A549 (cell line): Measurements from ENCODE around the gene MGAT5. TPM values are rescaled to one million over a fixed set of nuclear protein-coding genes. Genes with fewer than 3 reads are reported as not detected.

Experiments
- ATAC-seq, 2 experiments: fragments of 200-7000 bp in 1 of 2; fragments of >200 bp in 1 of 2; cut with Nextera tagmentation in 1 of 2; cut with Tn5 transposase in 1 of 2; 3 replicates each; pipeline versions ENCODE4 v1.8.0 to v1.9.1; 2018 to 2020; ENCODE audit warnings: mild to moderate bottlenecking in 1 of 2, moderate library complexity in 1 of 2
- CTCF ChIA-PET: fragments of 300-600 bp; sonication (Branson Sonifier 250); formaldehyde crosslinking; extraction: SDS; loops from one replicate; lab custom pipeline; 2021; ENCODE audit warnings: antibody characterized with exemption, inconsistent platforms; lab: Yijun Ruan, JAX
- POLR2A ChIA-PET: fragments of 350-600 bp; formaldehyde crosslinking; extraction: SDS; loops from one replicate; lab custom pipeline; 2021; ENCODE audit warnings: antibody characterized with exemption, inconsistent platforms; lab: Yijun Ruan, JAX
- DNase-seq, 2 experiments: peaks; one replicate each; pipeline versions ENCODE4 v3.0.0 to v3.0.0-alpha.2; 2011 to 2016; ENCODE audit warnings: low read depth in 1 of 2, low spot score in 1 of 2
- FAIRE-seq: peaks from 2 replicates; lab custom pipeline; 2011; peaks lifted over from hg19 to GRCh38; lab: Jason Lieb, UNC
- H3K27ac ChIP-seq, 2 experiments: fragments of >200 bp; sonication (Bioruptor Twin); formaldehyde crosslinking; 3 replicates each; pipeline ENCODE4 v1.5.1; 2016 to 2017
- H3K4me1 ChIP-seq: fragments of >200 bp; sonication (Bioruptor Twin); formaldehyde crosslinking; 3 replicates; pipeline ENCODE4 v1.6.1; 2016
- H3K4me2 ChIP-seq: fragments of >200 bp; sonication (Bioruptor Twin); formaldehyde crosslinking; 3 replicates; pipeline ENCODE4 v1.6.1; 2016
- H3K4me3 ChIP-seq: fragments of >200 bp; sonication (Bioruptor Twin); formaldehyde crosslinking; 3 replicates; pipeline ENCODE4 v1.5.1; 2016
- H3K9me3 ChIP-seq: fragments of >200 bp; sonication (Bioruptor Twin); formaldehyde crosslinking; 3 replicates; pipeline ENCODE4 v1.6.1; 2016
- CBX2 ChIP-seq: fragments of 200-600 bp; sonication (generic); IDR thresholded peaks from 2 replicates; pipeline ENCODE4 v1.6.1; 2016; ENCODE audit warnings: low read depth, mild to moderate bottlenecking, borderline replicate concordance
- CBX8 ChIP-seq: fragments of 200-600 bp; sonication (generic); IDR thresholded peaks from 2 replicates; pipeline ENCODE4 v1.6.1; 2016
- CEBPB ChIP-seq, 2 experiments: fragments of >200 bp in 1 of 2; sonication (Bioruptor Twin) in 1 of 2; formaldehyde crosslinking in 1 of 2; IDR thresholded peaks; 2 replicates each; pipeline ENCODE4 v1.6.1; 2012 to 2016
- CHD2 ChIP-seq: fragments of 150-350 bp; IDR thresholded peaks from 2 replicates; pipeline ENCODE4 v1.6.1; 2014; ENCODE audit warnings: low read length; ENCODE audit not compliant: partially characterized antibody
- CTCF ChIP-seq: fragments of >200 bp; sonication (Bioruptor Twin); formaldehyde crosslinking; IDR thresholded peaks from 3 replicates; pipeline ENCODE4 v1.5.1; 2016
- E2F6 ChIP-seq: IDR thresholded peaks from 2 replicates; pipeline ENCODE4 v1.6.1; 2012; ENCODE audit warnings: low read depth, borderline replicate concordance
- ESRRA ChIP-seq: fragments of 150-350 bp; IDR thresholded peaks from 2 replicates; pipeline ENCODE4 v1.6.1; 2014; ENCODE audit warnings: mild to moderate bottlenecking, low read length, borderline replicate concordance
- FOSB ChIP-seq: fragments of 250-450 bp; sonication (Bioruptor Pico); IDR thresholded peaks from 2 replicates; pipeline ENCODE4 v1.5.0; 2020; ENCODE audit warnings: mild to moderate bottlenecking, moderate library complexity
- GATA3 ChIP-seq: IDR thresholded peaks from 2 replicates; pipeline ENCODE4 v1.6.1; 2012; ENCODE audit warnings: borderline replicate concordance
- HDAC2 ChIP-seq: fragments of 200-600 bp; sonication (generic); IDR thresholded peaks from 2 replicates; pipeline ENCODE4 v1.6.1; 2016
- HOXA7 ChIP-seq: fragments of 250-450 bp; sonication (Bioruptor Pico); IDR thresholded peaks from 2 replicates; pipeline ENCODE4 v1.5.0; 2020; ENCODE audit warnings: mild to moderate bottlenecking, moderate library complexity
- HOXB13 ChIP-seq: fragments of 250-450 bp; sonication (Bioruptor Pico); IDR thresholded peaks from 2 replicates; pipeline ENCODE4 v1.5.0; 2020; ENCODE audit warnings: low read depth, mild to moderate bottlenecking, moderate library complexity
- JUN ChIP-seq, 2 experiments: fragments of >200 bp; sonication (Bioruptor Twin); formaldehyde crosslinking; IDR thresholded peaks; 2 replicates in 1 of 2; 3 replicates in 1 of 2; pipeline ENCODE4 v1.6.1; 2016 to 2017
- KDM1A ChIP-seq: fragments of 200-600 bp; sonication (generic); IDR thresholded peaks from 2 replicates; pipeline ENCODE4 v1.6.1; 2016; ENCODE audit warnings: low read depth, mild to moderate bottlenecking
- KDM5A ChIP-seq: fragments of 200-600 bp; sonication (generic); IDR thresholded peaks from 2 replicates; pipeline ENCODE4 v1.6.1; 2016; ENCODE audit warnings: antibody characterized with exemption, mild to moderate bottlenecking
- MAZ ChIP-seq: fragments of 150-350 bp; IDR thresholded peaks from 2 replicates; pipeline ENCODE4 v1.6.1; 2014; ENCODE audit warnings: antibody characterized with exemption, low read depth, low read length, borderline replicate concordance
- MYC ChIP-seq: IDR thresholded peaks from 2 replicates; pipeline ENCODE4 v1.6.1; 2012; ENCODE audit warnings: mild to moderate bottlenecking, inconsistent platforms, low read length, improper control_type of control experiment, borderline replicate concordance
- NR3C1 ChIP-seq: fragments of >200 bp; sonication (Bioruptor Twin); formaldehyde crosslinking; IDR thresholded peaks from 3 replicates; pipeline ENCODE4 v1.6.1; 2017
- PHF8 ChIP-seq: fragments of 200-600 bp; sonication (generic); IDR thresholded peaks from 2 replicates; pipeline ENCODE4 v1.6.1; 2016; ENCODE audit warnings: low read depth, mild to moderate bottlenecking, antibody characterized with exemption, moderate library complexity, borderline replicate concordance
- RARB ChIP-seq: fragments of 250-450 bp; sonication (Bioruptor Pico); IDR thresholded peaks from 2 replicates; pipeline ENCODE4 v1.8.0; 2021; ENCODE audit warnings: mild to moderate bottlenecking, moderate library complexity
- RCOR1 ChIP-seq: fragments of 150-350 bp; IDR thresholded peaks from 2 replicates; pipeline ENCODE4 v1.6.1; 2014; ENCODE audit warnings: antibody characterized with exemption, low read length, low read depth
- RNF2 ChIP-seq: fragments of 200-600 bp; sonication (generic); IDR thresholded peaks from 2 replicates; pipeline ENCODE4 v1.6.1; 2016; ENCODE audit warnings: low read depth, mild to moderate bottlenecking, antibody characterized with exemption, moderate library complexity, borderline replicate concordance
- TP53 ChIP-seq: fragments of 250-450 bp; sonication (Bioruptor Pico); IDR thresholded peaks from 2 replicates; pipeline ENCODE4 v1.5.0; 2021; ENCODE audit warnings: mild to moderate bottlenecking, moderate library complexity
- USF2 ChIP-seq: fragments of 450-650 bp; IDR thresholded peaks from 2 replicates; pipeline ENCODE4 v1.6.1; 2014; ENCODE audit warnings: antibody characterized with exemption
- ZC3H11A ChIP-seq: fragments of 450-650 bp; IDR thresholded peaks from 2 replicates; pipeline ENCODE4 v1.6.1; 2014; ENCODE audit warnings: antibody characterized with exemption, mild to moderate bottlenecking
- ZFP36 ChIP-seq: fragments of 450-650 bp; IDR thresholded peaks from 2 replicates; pipeline ENCODE4 v1.6.1; 2014; ENCODE audit warnings: borderline replicate concordance; ENCODE audit not compliant: partially characterized antibody
- ZNF302 ChIP-seq: fragments of 250-450 bp; sonication (Bioruptor Pico); IDR thresholded peaks from 2 replicates; pipeline ENCODE4 v1.9.0; 2021; ENCODE audit warnings: inconsistent platforms, mild to moderate bottlenecking, moderate library complexity
- WGBS: methylation state at CpG from one replicate; pipeline ENCODE4 v1.1.6; 2017; ENCODE audit errors: missing lambda C conversion rate; 5-methylcytosine and 5-hydroxymethylcytosine counted together
- polyA plus RNA-seq, 4 experiments: library from polyadenylated mRNA; depleted of rRNA in 3 of 4; stranded (reverse); fragments of >200 nt; fragmentation: RNase III in 1 of 4; extraction: RNeasy Plus Mini Kit Qiagen cat#74134 plus additional on column Dnase treatment in 1 of 4; gene quantifications; 2 replicates in 3 of 4; 3 replicates in 1 of 4; pipeline ENCODE4 v1.2.3, GENCODE V29; 2011 to 2017
- TF ChIP-seq, protein P1 (sequence below): fragments of >200 bp; sonication (Bioruptor Twin); formaldehyde crosslinking; IDR thresholded peaks from 2 replicates; pipeline ENCODE4 v1.6.1; 2016
- TF ChIP-seq, protein P2 (sequence below): fragments of >200 bp; sonication (Bioruptor Twin); formaldehyde crosslinking; IDR thresholded peaks from 3 replicates; pipeline ENCODE4 v1.6.1; 2016
- TF ChIP-seq, protein P3 (sequence below): IDR thresholded peaks from 2 replicates; pipeline ENCODE4 v1.6.1; 2012

MGAT5 gene
- polyA plus RNA-seq, 2 of the 4 experiments (the other 2 are of a cell fraction) = 13.2 to 17.1 TPM

DNA sequence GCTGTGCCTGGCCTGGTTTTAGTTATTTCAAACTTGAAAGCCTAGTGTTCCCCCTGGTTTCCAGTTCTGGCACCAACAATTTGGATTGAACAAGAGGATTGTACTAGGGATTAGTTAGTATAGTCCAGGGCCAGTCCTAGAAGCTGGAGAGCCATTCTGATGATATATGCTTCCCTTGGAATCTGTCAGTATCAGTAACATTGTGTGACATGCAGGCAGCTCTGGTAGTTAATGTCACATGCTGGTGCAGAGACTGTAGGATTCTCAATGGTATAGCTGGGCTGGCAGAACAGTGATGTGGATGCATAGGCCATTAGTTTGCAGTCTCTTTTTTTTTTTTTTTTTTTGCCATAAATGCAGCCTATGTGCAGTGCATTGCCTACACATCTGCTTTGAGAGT lies 3.6 kb downstream of the MGAT5 start:
- no peak overlapping the region for H3K4me3 ChIP-seq
- ATAC-seq (no peak), FAIRE-seq (no peak), DNase-seq (no peak)
- TF ChIP-seq NR3C1 = no peak
- TF ChIP-seq ESRRA = no peak
- no peak for TF ChIP-seq ZFP36
- no peak for TF ChIP-seq ZC3H11A
- no peak for TF ChIP-seq USF2
- no peak for TF ChIP-seq CBX2
- no peak for TF ChIP-seq HDAC2
- TF ChIP-seq, protein P1, sequence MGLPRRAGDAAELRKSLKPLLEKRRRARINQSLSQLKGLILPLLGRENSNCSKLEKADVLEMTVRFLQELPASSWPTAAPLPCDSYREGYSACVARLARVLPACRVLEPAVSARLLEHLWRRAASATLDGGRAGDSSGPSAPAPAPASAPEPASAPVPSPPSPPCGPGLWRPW = no peak
- TF ChIP-seq E2F6 = no peak
- no peak for TF ChIP-seq FOSB (CRISPR knock-in tag)
- TF ChIP-seq MYC = no peak
- TF ChIP-seq, protein P2, sequence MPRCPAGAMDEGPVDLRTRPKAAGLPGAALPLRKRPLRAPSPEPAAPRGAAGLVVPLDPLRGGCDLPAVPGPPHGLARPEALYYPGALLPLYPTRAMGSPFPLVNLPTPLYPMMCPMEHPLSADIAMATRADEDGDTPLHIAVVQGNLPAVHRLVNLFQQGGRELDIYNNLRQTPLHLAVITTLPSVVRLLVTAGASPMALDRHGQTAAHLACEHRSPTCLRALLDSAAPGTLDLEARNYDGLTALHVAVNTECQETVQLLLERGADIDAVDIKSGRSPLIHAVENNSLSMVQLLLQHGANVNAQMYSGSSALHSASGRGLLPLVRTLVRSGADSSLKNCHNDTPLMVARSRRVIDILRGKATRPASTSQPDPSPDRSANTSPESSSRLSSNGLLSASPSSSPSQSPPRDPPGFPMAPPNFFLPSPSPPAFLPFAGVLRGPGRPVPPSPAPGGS = no peak
- TF ChIP-seq RARB (CRISPR knock-in tag) = no peak
- no peak for TF ChIP-seq JUN (IDR thresholded peaks at IDR 0.05)
- TF ChIP-seq GATA3 = no peak
- no peak for TF ChIP-seq ZNF302 (CRISPR knock-in tag)
- no peak for TF ChIP-seq RNF2
- no peak for TF ChIP-seq HOXB13
- no peak overlapping the region for H3K27ac ChIP-seq
- no peaks in the 10 kb centered on the region for H3K4me1 ChIP-seq
- POLR2A ChIA-PET = no interaction called here
- CTCF ChIA-PET = interaction anchor here (1.1 to 2.6 kb wide), 3 partner anchors 13 to 139 kb away, joined by 3 to 14 read pairs (median 6); no protein-coding TSS in a partner anchor
- no peaks in the 10 kb centered on the region for H3K9me3 ChIP-seq
- no peak overlapping the region for H3K4me2 ChIP-seq

- no peak overlapping the region for H3K4me2 ChIP-seq
- ATAC-seq = no peak
- H3K4me3 ChIP-seq = no peak overlapping the region
- no peaks in the 10 kb centered on the region for H3K4me1 ChIP-seq
- 79% methylated on average over 7 of the region's 7 CpGs for WGBS
- no peak for DNase-seq
- no peak for FAIRE-seq
- ChIA-PET CTCF (interaction anchor here (2.6 kb wide), 1 partner anchor 13 kb away, joined by 14 read pairs; no protein-coding TSS in a partner anchor), POLR2A (no interaction called here)
- H3K9me3 ChIP-seq = no peaks in the 10 kb centered on the region
- TF ChIP-seq MAZ (no peak), RCOR1 (no peak), PHF8 (no peak), CBX8 (no peak), CHD2 (no peak), KDM1A (no peak), CTCF (no peak), CEBPB (IDR thresholded peaks at IDR 0.05) (no peak), HOXB13 (no peak), JUN (IDR thresholded peaks at IDR 0.05) (no peak), KDM5A (no peak), HOXA7 (CRISPR knock-in tag) (no peak), TP53 (CRISPR knock-in tag) (no peak)
- TF ChIP-seq, protein P3, sequence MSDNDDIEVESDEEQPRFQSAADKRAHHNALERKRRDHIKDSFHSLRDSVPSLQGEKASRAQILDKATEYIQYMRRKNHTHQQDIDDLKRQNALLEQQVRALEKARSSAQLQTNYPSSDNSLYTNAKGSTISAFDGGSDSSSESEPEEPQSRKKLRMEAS = no peak
- TF ChIP-seq, protein P2 = no peak
- no peak overlapping the region for H3K27ac ChIP-seq
These were observed 4.3 kb downstream of the MGAT5 start for GRCh38 chr2:134257965-134258683.
